Neural progenitor cell (in vitro differentiated cells): ENCODE measurements around the gene SLC9A3. TPM values are rescaled to one million over a fixed set of nuclear protein-coding genes. Genes with fewer than 3 reads are reported as not detected.

Experiments used
- DNase-seq: peaks from one replicate; pipeline ENCODE4 v3.0.0-alpha.2; 2016; ENCODE audit warnings: low spot score
- H2AFZ ChIP-seq: fragments of 200-600 bp; sonication (generic); replicated peaks from 2 replicates; pipeline ENCODE4 v1.6.1; 2016; ENCODE audit warnings: antibody characterized with exemption
- H3F3A ChIP-seq: fragments of 200-600 bp; sonication (generic); 2 replicates; pipeline ENCODE4 v1.6.1; 2016; ENCODE audit warnings: antibody characterized with exemption, low read depth
- H3K27ac ChIP-seq: fragments of 200-600 bp; sonication (generic); 2 replicates; pipeline ENCODE4 v1.5.1; 2016; ENCODE audit warnings: mild to moderate bottlenecking
- H3K27me3 ChIP-seq: fragments of 200-600 bp; sonication (generic); 2 replicates; pipeline ENCODE4 v1.6.1; 2016; ENCODE audit warnings: mild to moderate bottlenecking, moderate library complexity
- H3K36me3 ChIP-seq: fragments of 200-600 bp; sonication (generic); 2 replicates; pipeline ENCODE4 v1.5.1; 2016
- H3K4me1 ChIP-seq: fragments of 200-600 bp; sonication (generic); 2 replicates; pipeline ENCODE4 v1.6.1; 2016; ENCODE audit warnings: mixed run types
- H3K4me2 ChIP-seq: fragments of 200-600 bp; sonication (generic); 2 replicates; pipeline ENCODE4 v1.6.1; 2016
- H3K4me3 ChIP-seq: fragments of 200-600 bp; sonication (generic); 2 replicates; pipeline ENCODE4 v1.5.1; 2016
- H3K79me2 ChIP-seq: fragments of 200-600 bp; sonication (generic); 2 replicates; pipeline ENCODE4 v1.6.1; 2016; ENCODE audit warnings: low read depth
- H3K9ac ChIP-seq: fragments of 200-600 bp; sonication (generic); 2 replicates; pipeline ENCODE4 v1.6.1; 2016
- H3K9me3 ChIP-seq: fragments of 200-600 bp; sonication (generic); 2 replicates; pipeline ENCODE4 v1.5.1; 2016; ENCODE audit warnings: low read depth
- H4K20me1 ChIP-seq: fragments of 200-600 bp; sonication (generic); 2 replicates; pipeline ENCODE4 v1.6.1; 2016; ENCODE audit warnings: low read depth
- H3K27ac Mint-ChIP-seq: 3 replicates; pipeline ENCODE4 v1.8.0; 2021; ENCODE audit warnings: mixed read lengths
- H3K27me3 Mint-ChIP-seq: 2 replicates; pipeline ENCODE4 v1.8.0; 2022; ENCODE audit warnings: low read depth, mild to moderate bottlenecking, inconsistent platforms, moderate library complexity, mixed read lengths; ENCODE audit not compliant: insufficient read depth
- H3K36me3 Mint-ChIP-seq: 3 replicates; pipeline ENCODE4 v1.8.0; 2021; ENCODE audit warnings: mixed read lengths
- H3K4me1 Mint-ChIP-seq: 3 replicates; pipeline ENCODE4 v1.8.0; 2021; ENCODE audit warnings: mixed read lengths
- H3K4me3 Mint-ChIP-seq: 3 replicates; pipeline ENCODE4 v1.8.0; 2021; ENCODE audit warnings: mild to moderate bottlenecking, moderate library complexity, mixed read lengths
- H3K9me3 Mint-ChIP-seq: 3 replicates; pipeline ENCODE4 v1.8.0; 2020; ENCODE audit warnings: mixed read lengths
- EZH2 ChIP-seq: fragments of 200-600 bp; sonication (generic); IDR thresholded peaks from 2 replicates; pipeline ENCODE4 v1.6.1; 2017; ENCODE audit warnings: antibody characterized with exemption, mild to moderate bottlenecking, moderate library complexity
- EZH2phosphoT487 ChIP-seq: fragments of 200-600 bp; sonication (generic); IDR thresholded peaks from 2 replicates; pipeline ENCODE4 v1.6.1; 2017; ENCODE audit warnings: antibody characterized with exemption
- total RNA-seq: library from RNA; depleted of rRNA; stranded (reverse); fragments of >200 nt; gene quantifications from 2 replicates; pipeline ENCODE4 v1.2.3, GENCODE V29; 2015; ENCODE audit warnings: low replicate concordance
- TF ChIP-seq, protein P1 (sequence below): fragments of 200-600 bp; sonication (generic); IDR thresholded peaks from 2 replicates; pipeline ENCODE4 v1.5.1; 2017; ENCODE audit warnings: antibody characterized with exemption, mild to moderate bottlenecking

Gene SLC9A3
- total RNA-seq, 1 donor from 2014 or later, result 1.4 TPM

DNA sequence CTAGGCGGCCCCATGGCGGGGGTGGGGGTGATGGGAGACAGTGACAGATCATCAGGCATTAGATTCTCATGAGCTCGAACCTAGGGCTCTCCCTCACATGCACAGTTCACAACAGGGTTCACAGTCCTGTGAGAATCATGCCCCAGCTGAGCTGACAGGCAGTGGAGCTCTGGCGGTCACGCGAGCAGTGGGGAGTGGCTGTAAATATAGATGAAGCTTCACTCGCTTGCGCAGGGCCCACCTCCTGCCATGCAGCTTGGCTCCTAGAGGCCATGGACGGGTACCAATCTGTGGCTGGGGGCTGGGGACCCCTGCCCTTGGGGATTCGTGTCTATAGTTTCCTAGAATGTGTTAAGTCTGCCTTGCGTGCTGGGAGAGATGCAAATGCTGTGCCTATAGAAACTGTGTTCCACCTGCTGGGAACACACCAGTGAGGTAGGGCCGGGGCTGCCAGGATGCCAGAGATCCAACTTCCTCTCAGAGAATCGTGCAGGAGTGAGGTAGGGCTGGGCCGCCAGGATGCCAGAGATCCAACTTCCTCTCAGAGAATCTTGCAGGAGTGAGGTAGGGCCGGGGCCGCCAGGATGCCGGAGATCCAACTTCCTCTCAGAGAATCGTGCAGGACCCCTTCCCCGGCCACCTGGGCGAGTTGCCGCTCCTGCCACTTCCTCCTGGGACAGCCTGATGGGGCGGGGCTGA, 95.3 kb downstream of the SLC9A3 start:
- H3K36me3 ChIP-seq, result no peaks in the 10 kb centered on the region
- TF ChIP-seq, protein P1, sequence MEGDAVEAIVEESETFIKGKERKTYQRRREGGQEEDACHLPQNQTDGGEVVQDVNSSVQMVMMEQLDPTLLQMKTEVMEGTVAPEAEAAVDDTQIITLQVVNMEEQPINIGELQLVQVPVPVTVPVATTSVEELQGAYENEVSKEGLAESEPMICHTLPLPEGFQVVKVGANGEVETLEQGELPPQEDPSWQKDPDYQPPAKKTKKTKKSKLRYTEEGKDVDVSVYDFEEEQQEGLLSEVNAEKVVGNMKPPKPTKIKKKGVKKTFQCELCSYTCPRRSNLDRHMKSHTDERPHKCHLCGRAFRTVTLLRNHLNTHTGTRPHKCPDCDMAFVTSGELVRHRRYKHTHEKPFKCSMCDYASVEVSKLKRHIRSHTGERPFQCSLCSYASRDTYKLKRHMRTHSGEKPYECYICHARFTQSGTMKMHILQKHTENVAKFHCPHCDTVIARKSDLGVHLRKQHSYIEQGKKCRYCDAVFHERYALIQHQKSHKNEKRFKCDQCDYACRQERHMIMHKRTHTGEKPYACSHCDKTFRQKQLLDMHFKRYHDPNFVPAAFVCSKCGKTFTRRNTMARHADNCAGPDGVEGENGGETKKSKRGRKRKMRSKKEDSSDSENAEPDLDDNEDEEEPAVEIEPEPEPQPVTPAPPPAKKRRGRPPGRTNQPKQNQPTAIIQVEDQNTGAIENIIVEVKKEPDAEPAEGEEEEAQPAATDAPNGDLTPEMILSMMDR, result no peak
- TF ChIP-seq EZH2 (no peak), EZH2phosphoT487 (no peak)
- H2AFZ ChIP-seq, result no peak overlapping the region
- H3K27me3 ChIP-seq, result no peaks in the 10 kb centered on the region
- no peaks in the 10 kb centered on the region for H3K79me2 ChIP-seq
- H3K4me3 ChIP-seq, result no peak overlapping the region
- H4K20me1 ChIP-seq, result no peaks in the 10 kb centered on the region
- no peak overlapping the region for H3K27ac ChIP-seq
- H3K9me3 ChIP-seq, result no peaks in the 10 kb centered on the region
- Mint-ChIP-seq H3K36me3 (peaks cover 3% of the 10 kb centered on the region), H3K27ac (no peak overlapping the region), H3K4me1 (peaks cover 17% of the 10 kb centered on the region), H3K4me3 (no peak overlapping the region), H3K27me3 (peaks cover 7% of the 10 kb centered on the region), H3K9me3 (peaks cover 5% of the 10 kb centered on the region)
- DNase-seq, result no peak
- H3K4me1 ChIP-seq, result no peaks in the 10 kb centered on the region
- H3K9ac ChIP-seq, result no peak overlapping the region
- no peak overlapping the region for H3K4me2 ChIP-seq
- H3F3A ChIP-seq, result no peaks in the 10 kb centered on the region

DNA sequence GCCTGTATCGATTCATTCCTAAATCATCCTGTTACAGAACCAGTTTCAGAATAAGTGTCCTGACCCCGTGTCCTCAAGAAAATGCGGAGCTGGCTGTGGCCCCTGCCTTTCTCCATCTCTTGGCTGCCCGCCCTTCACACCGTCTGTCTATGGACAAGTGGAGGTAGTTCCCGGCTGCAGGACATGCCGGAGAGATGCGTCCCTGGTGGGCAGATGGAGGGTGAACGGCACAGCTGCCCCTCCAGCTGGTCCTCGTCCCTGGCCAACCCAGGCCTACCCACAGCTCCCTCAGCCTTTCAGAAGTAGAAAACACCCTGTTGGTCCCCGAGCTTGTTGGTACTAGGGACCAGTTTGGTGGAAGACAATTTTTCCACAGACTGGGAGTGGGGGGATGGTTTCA, 96.0 kb downstream of the SLC9A3 start:
- Histone ChIP-seq H4K20me1 (no peaks in the 10 kb centered on the region), H3K79me2 (no peaks in the 10 kb centered on the region), H3K36me3 (no peaks in the 10 kb centered on the region), H3K27ac (no peak overlapping the region), H3K4me2 (no peak overlapping the region), H3K9ac (no peak overlapping the region), H2AFZ (no peak overlapping the region), H3K4me1 (no peaks in the 10 kb centered on the region), H3K27me3 (no peaks in the 10 kb centered on the region), H3K9me3 (no peaks in the 10 kb centered on the region), H3K4me3 (no peak overlapping the region), H3F3A (no peaks in the 10 kb centered on the region)
- no peak overlapping the region for H3K27ac Mint-ChIP-seq
- TF ChIP-seq EZH2, result no peak
- TF ChIP-seq EZH2phosphoT487, result no peak
- TF ChIP-seq, protein P1, result no peak
- DNase-seq, result no peak
- peaks cover 3% of the 10 kb centered on the region for H3K36me3 Mint-ChIP-seq
- H3K4me1 Mint-ChIP-seq, result peaks cover 17% of the 10 kb centered on the region
- H3K4me3 Mint-ChIP-seq, result no peak overlapping the region
- H3K9me3 Mint-ChIP-seq, result peaks cover 5% of the 10 kb centered on the region
- H3K27me3 Mint-ChIP-seq, result peaks cover 10% of the 10 kb centered on the region

DNA sequence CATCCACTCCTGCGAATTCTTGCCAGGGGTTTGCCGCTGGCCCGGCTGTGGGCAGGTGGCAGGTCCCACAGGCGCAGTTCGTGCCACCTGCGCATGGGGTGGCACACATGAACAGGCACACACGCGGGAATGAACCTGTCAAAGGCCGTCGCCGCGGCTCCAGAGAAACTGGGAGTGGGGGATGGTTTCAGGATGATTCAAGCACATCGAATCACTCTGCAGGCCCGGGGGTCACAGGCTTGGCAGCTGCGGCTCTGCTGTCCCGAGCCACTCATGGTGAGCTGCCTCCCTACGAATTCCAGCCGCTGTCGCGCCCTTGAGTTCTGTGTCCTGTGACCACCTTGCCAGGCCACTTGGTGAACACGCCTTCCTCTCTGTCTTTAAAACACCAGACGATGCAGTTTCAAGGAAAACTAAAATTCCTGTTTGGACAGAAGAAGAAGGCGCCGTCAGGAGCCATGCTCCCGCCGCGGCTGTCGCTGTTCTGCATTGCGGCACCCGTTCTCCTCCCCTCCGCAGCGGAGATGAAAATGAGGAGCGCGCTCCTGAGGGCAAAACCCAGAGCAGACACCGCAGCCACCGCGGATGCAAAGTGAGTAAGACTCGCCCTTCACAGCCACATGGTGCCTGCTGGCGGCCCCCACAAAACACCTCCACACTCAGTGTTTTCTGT, 96.7 kb downstream of the SLC9A3 start:
- no peak for DNase-seq
- no peaks in the 10 kb centered on the region for H3K4me1 ChIP-seq

More for the DNA sequence above, 96.7 kb downstream of the SLC9A3 start:
- Mint-ChIP-seq H3K36me3 (peaks cover 3% of the 10 kb centered on the region), H3K4me3 (no peak overlapping the region), H3K27ac (no peak overlapping the region), H3K27me3 (peaks cover 10% of the 10 kb centered on the region), H3K9me3 (peaks cover 5% of the 10 kb centered on the region), H3K4me1 (peaks cover 17% of the 10 kb centered on the region)
- no peaks in the 10 kb centered on the region for H3K27me3 ChIP-seq
- H3K27ac ChIP-seq, result no peak overlapping the region
- H3K9me3 ChIP-seq, result no peaks in the 10 kb centered on the region
- no peaks in the 10 kb centered on the region for H3K36me3 ChIP-seq
- no peak for TF ChIP-seq EZH2
- TF ChIP-seq, protein P1, result no peak
- TF ChIP-seq EZH2phosphoT487, result no peak
- H2AFZ ChIP-seq, result no peak overlapping the region
- no peaks in the 10 kb centered on the region for H3F3A ChIP-seq
- no peak overlapping the region for H3K9ac ChIP-seq
- no peaks in the 10 kb centered on the region for H3K79me2 ChIP-seq
- no peak overlapping the region for H3K4me2 ChIP-seq
- no peak overlapping the region for H3K4me3 ChIP-seq
- H4K20me1 ChIP-seq, result no peaks in the 10 kb centered on the region
